BJ (cell line): Measurements from ENCODE around the gene ZNF513. TPM values are rescaled to one million over a fixed set of nuclear protein-coding genes. Genes with fewer than 3 reads are reported as not detected.

Source experiments
- CTCF ChIA-PET: fragments of 350-600 bp; formaldehyde crosslinking; extraction: SDS; loops from one replicate; lab custom pipeline; 2021; ENCODE audit warnings: antibody characterized with exemption, inconsistent platforms; lab: Yijun Ruan, JAX
- POLR2A ChIA-PET: fragments of 300-600 bp; sonication (Branson Sonifier 250); formaldehyde crosslinking; extraction: SDS; loops from one replicate; lab custom pipeline; 2021; ENCODE audit warnings: antibody characterized with exemption; lab: Charles Lee
- DNase-seq: peaks from one replicate; pipeline ENCODE4 v3.0.0-alpha.2; 2011; ENCODE audit warnings: low read depth
- H3K27me3 ChIP-seq: 2 replicates; pipeline ENCODE4 v1.6.0; 2011; ENCODE audit warnings: low read length; ENCODE audit not compliant: control insufficient read depth, insufficient read depth
- H3K36me3 ChIP-seq: 2 replicates; pipeline ENCODE4 v1.5.1; 2011; ENCODE audit warnings: low read length; ENCODE audit not compliant: control insufficient read depth, insufficient read depth
- H3K4me3 ChIP-seq: 2 replicates; pipeline ENCODE4 v1.5.1; 2011; ENCODE audit warnings: low read depth, mild to moderate bottlenecking, control low read depth, low read length
- polyA plus RNA-seq: library from polyadenylated mRNA; depleted of rRNA; stranded (reverse); fragments of >200 nt; gene quantifications from 2 replicates; pipeline ENCODE4 v1.2.3, GENCODE V29; 2011; rRNA removed
- TF ChIP-seq, protein P1 (sequence below): IDR thresholded peaks from 2 replicates; pipeline ENCODE4 v1.5.1; 2011; ENCODE audit warnings: low read depth, mild to moderate bottlenecking, control low read depth, inconsistent platforms, low read length, moderate library complexity; ENCODE audit not compliant: insufficient read depth

Gene ZNF513
- polyA plus RNA-seq, 1 experiment = 12.2 TPM

DNA sequence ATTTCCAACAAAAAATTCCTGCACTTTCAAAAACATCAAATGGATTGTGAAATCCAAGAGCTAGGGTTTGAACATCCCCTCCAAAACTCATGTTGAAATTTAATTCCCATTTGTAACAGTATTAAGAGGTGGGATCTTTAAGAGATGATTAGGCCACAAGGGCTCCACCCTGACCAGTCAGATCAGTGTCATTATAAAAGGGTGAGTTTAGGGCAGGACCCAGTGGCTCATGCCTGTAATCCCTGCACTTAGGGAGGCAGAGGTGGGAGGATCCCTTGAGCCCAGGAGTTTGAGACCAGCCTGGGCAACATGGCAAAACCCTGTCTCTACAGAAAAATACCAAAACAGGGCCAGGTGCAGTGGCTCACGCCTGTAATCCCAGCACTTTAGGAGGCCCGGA, 32.9 kb downstream of the ZNF513 start:
- no peaks in the 10 kb centered on the region; the same call in 1 of the 2 replicates for H3K36me3 ChIP-seq
- H3K4me3 ChIP-seq = no peak overlapping the region
- TF ChIP-seq, protein P1, sequence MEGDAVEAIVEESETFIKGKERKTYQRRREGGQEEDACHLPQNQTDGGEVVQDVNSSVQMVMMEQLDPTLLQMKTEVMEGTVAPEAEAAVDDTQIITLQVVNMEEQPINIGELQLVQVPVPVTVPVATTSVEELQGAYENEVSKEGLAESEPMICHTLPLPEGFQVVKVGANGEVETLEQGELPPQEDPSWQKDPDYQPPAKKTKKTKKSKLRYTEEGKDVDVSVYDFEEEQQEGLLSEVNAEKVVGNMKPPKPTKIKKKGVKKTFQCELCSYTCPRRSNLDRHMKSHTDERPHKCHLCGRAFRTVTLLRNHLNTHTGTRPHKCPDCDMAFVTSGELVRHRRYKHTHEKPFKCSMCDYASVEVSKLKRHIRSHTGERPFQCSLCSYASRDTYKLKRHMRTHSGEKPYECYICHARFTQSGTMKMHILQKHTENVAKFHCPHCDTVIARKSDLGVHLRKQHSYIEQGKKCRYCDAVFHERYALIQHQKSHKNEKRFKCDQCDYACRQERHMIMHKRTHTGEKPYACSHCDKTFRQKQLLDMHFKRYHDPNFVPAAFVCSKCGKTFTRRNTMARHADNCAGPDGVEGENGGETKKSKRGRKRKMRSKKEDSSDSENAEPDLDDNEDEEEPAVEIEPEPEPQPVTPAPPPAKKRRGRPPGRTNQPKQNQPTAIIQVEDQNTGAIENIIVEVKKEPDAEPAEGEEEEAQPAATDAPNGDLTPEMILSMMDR = no peak
- DNase-seq = no peak
- ChIA-PET POLR2A (no interaction called here), CTCF (no interaction called here)
- no peaks in the 10 kb centered on the region for H3K27me3 ChIP-seq

DNA sequence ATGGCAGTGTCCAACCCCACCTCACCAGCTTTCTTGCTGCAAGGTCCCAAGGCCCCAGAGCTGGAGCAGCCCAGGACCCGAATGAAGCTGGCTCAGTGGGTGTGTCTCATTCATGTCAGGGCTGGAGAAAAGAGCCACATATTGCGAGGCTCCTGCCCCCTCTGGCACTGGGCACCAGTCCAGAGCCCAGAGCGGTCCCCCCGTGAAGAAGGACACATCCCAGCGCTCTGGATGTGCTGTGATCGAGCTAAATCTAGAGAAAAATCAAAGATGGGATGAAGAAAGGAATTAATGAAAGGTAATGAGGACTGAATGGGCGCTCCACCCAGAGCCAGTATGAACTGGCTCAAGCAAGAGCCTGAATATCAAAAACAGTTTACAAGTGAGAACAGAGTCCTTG, 44.4 kb downstream of the ZNF513 start:
- H3K36me3 ChIP-seq = peaks cover 24% of the 10 kb centered on the region
- no peak for DNase-seq
- no peaks in the 10 kb centered on the region for H3K27me3 ChIP-seq
- no peak overlapping the region for H3K4me3 ChIP-seq
- TF ChIP-seq, protein P1 = no peak
- CTCF ChIA-PET = no interaction called here
- POLR2A ChIA-PET = no interaction called here

DNA sequence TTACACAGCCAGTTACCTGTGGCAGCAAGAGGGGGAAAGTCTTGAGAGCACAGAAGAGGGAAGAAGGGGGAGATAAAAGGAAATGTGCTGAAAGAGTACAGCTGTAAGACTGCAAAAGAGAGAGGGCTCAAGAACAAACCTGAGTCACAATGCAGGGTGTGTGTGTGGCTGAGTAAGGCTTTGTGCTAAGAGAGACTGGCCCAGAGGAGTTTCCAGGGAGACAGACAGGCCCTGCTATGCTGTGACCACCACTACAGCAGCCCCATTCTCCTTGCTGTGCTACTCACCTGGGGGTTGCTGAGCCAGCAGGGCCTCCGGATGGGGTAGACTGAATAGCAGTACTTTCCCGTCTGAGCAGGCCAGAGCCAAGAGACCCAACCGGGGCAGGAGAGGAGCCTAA, 45.2 kb downstream of the ZNF513 start:
- POLR2A ChIA-PET = no interaction called here
- TF ChIP-seq, protein P1 = no peak
- DNase-seq = no peak
- CTCF ChIA-PET = no interaction called here
- Histone ChIP-seq H3K36me3 (peaks cover 25% of the 10 kb centered on the region), H3K27me3 (no peaks in the 10 kb centered on the region), H3K4me3 (no peak overlapping the region)

Other genes starting within 250 kb of the ZNF513 start
- gene PREB, start 246.1 kb downstream of the ZNF513 start, polyA plus RNA-seq = 54.9 and 84.0 TPM in 2 replicates
- not detected in 2 replicates for gene PRR30, start 241.3 kb downstream of the ZNF513 start, polyA plus RNA-seq
- not detected in 2 replicates for gene TCF23, start 231.7 kb downstream of the ZNF513 start, polyA plus RNA-seq
- 217 and 268 TPM in 2 replicates for gene ATRAID, start 168.7 kb downstream of the ZNF513 start, polyA plus RNA-seq
- 22.3 and 33.7 TPM in 2 replicates for gene SLC5A6, start 168.5 kb downstream of the ZNF513 start, polyA plus RNA-seq
- 12.4 and 26.6 TPM in 2 replicates for gene CAD, start 163.4 kb downstream of the ZNF513 start, polyA plus RNA-seq
- 0.06 and 0.10 TPM in 2 replicates for gene SLC30A3, start 117.7 kb downstream of the ZNF513 start, polyA plus RNA-seq
- gene DNAJC5G, start 105.3 kb downstream of the ZNF513 start, polyA plus RNA-seq = not detected in 2 replicates
- gene TRIM54, start 98.3 kb downstream of the ZNF513 start, polyA plus RNA-seq = 0.05 TPM in 1 of 2 replicates, not detected in the other
- 0.17 and 0.34 TPM in 2 replicates for gene UCN, start 72.3 kb downstream of the ZNF513 start, polyA plus RNA-seq
- 177 and 188 TPM in 2 replicates for gene MPV17, start 57.6 kb downstream of the ZNF513 start, polyA plus RNA-seq
- gene GTF3C2, start 24.0 kb downstream of the ZNF513 start, polyA plus RNA-seq = 32.1 and 39.0 TPM in 2 replicates
- gene EIF2B4, start 10.4 kb downstream of the ZNF513 start, polyA plus RNA-seq = 39.6 and 42.8 TPM in 2 replicates
- 134 and 154 TPM in 2 replicates for gene SNX17, start 10.1 kb downstream of the ZNF513 start, polyA plus RNA-seq
- 45.8 and 48.3 TPM in 2 replicates for gene PPM1G, start 28.9 kb upstream of the ZNF513 start, polyA plus RNA-seq
- gene NRBP1, start 47.9 kb upstream of the ZNF513 start, polyA plus RNA-seq = 234 and 270 TPM in 2 replicates
- gene KRTCAP3, start 61.6 kb upstream of the ZNF513 start, polyA plus RNA-seq = 0.44 and 0.47 TPM in 2 replicates
- gene IFT172, start 109.0 kb upstream of the ZNF513 start, polyA plus RNA-seq = 19.0 and 20.3 TPM in 2 replicates
- 6.9 and 8.9 TPM in 2 replicates for gene FNDC4, start 114.5 kb upstream of the ZNF513 start, polyA plus RNA-seq
- 0.47 and 0.54 TPM in 2 replicates for gene GCKR, start 116.1 kb upstream of the ZNF513 start, polyA plus RNA-seq
- gene ZNF512, start 202.3 kb upstream of the ZNF513 start, polyA plus RNA-seq = 19.2 and 31.8 TPM in 2 replicates
- 0.58 and 0.86 TPM in 2 replicates for gene CCDC121, start 248.3 kb upstream of the ZNF513 start, polyA plus RNA-seq
- gene GPN1, start 248.3 kb upstream of the ZNF513 start, polyA plus RNA-seq = 40.8 and 61.0 TPM in 2 replicates